SK-N-SH (cell line): Measurements from ENCODE around the gene GOLGA8O.
"Not testable (repeated sequence)": the region's sequence is repeated elsewhere in the genome, so short reads cannot be mapped to it uniquely, and the experiment has no call there.

Experiments used
- EP300 ChIP-seq, 2 experiments: IDR thresholded peaks; 2 replicates each; pipeline versions ENCODE4 v1.4.0 to v1.6.1; 2012; ENCODE audit warnings: borderline replicate concordance in 1 of 2, low read depth in 1 of 2, low read length in 1 of 2
- GABPA ChIP-seq: IDR thresholded peaks from 2 replicates; pipeline ENCODE4 v1.4.0; 2012; ENCODE audit warnings: low read depth, mild to moderate bottlenecking
- NFIC ChIP-seq: IDR thresholded peaks from 2 replicates; pipeline ENCODE4 v1.4.0; 2012; ENCODE audit warnings: borderline replicate concordance
- POLR2AphosphoS5 ChIP-seq: IDR thresholded peaks from 2 replicates; pipeline ENCODE4 v1.6.1; 2012; ENCODE audit warnings: low read depth, low read length
- RAD21 ChIP-seq: IDR thresholded peaks from 2 replicates; pipeline ENCODE4 v1.6.1; 2012; ENCODE audit warnings: mild to moderate bottlenecking, low read length
- SMC3 ChIP-seq: IDR thresholded peaks from 2 replicates; pipeline ENCODE4 v1.6.1; 2012; ENCODE audit warnings: low read depth, low read length, improper control_type of control experiment
- TF ChIP-seq, protein P1 (sequence below): fragments of 200-600 bp; sonication (generic); IDR thresholded peaks from 2 replicates; pipeline ENCODE4 v1.6.1; 2017; ENCODE audit warnings: antibody characterized with exemption, mild to moderate bottlenecking, moderate library complexity

DNA sequence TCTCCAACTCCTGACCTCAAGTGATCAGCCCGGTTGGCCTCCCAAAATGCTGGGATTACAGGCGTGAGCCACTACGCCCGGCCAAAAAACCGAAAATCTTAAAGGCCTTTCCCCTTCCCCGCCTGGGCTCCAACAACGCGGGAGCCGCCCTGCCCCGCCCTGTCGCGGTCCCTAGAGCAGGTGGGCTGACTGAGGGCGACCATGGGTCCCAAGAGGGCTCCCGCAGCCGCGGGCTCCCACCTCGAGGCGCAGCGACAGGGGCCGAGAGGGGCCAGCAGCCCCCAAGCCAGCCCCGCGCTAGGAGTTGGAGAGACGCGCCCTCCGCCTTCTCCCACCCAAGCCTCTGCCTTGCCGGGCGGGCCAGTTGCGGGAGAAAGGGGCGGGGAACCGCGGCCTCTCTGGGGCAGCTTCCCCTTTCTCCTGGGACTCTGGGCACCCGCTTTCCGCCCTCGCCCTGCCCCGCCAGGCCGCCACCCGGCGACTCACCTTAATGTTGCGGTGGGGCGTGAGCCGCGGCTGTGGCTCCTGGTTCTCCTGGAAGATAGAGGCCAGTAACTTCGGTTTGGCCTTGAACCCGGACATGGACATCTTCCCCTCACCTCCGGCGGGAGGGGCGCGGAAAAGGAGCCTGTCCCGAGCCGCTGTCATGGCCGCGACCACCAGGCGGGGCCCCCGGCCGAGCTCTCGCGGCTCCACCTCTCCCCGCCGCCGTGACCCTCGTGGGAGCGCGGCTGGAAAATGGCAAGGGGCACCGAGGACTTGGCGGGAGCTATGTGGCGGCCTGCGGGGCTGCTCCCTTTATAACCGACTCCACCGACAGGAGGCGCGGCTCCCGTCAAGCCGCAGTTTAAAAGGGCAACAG lies 21.1 kb downstream of the GOLGA8O start:
- TF ChIP-seq POLR2AphosphoS5; SMC3; RAD21; EP300 (IDR thresholded peaks at IDR 0.05; ENCODE audit: borderline replicate concordance in 1 of 2, low read depth in 1 of 2, low read length in 1 of 2); NFIC; GABPA: not testable (repeated sequence)
- TF ChIP-seq, protein P1, sequence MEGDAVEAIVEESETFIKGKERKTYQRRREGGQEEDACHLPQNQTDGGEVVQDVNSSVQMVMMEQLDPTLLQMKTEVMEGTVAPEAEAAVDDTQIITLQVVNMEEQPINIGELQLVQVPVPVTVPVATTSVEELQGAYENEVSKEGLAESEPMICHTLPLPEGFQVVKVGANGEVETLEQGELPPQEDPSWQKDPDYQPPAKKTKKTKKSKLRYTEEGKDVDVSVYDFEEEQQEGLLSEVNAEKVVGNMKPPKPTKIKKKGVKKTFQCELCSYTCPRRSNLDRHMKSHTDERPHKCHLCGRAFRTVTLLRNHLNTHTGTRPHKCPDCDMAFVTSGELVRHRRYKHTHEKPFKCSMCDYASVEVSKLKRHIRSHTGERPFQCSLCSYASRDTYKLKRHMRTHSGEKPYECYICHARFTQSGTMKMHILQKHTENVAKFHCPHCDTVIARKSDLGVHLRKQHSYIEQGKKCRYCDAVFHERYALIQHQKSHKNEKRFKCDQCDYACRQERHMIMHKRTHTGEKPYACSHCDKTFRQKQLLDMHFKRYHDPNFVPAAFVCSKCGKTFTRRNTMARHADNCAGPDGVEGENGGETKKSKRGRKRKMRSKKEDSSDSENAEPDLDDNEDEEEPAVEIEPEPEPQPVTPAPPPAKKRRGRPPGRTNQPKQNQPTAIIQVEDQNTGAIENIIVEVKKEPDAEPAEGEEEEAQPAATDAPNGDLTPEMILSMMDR, result not testable (repeated sequence)
